Stimulated activated CD4-positive, alpha-beta T cell treated with anti-CD3 and anti-CD28 coated beads, Interleukin-2, amount 100 ng/mL, for 48 hours (primary cell): Measurements from ENCODE around the gene ZNF185.
A peak's percentile ranks its signal among the peaks of the same experiment; 100 is the strongest.
"Not testable (repeated sequence)": the region's sequence is repeated elsewhere in the genome, so short reads cannot be mapped to it uniquely, and the experiment has no call there.

Experiments used
- DNase-seq, 2 donors: peaks; one replicate each; pipeline ENCODE4 v3.0.0-alpha.2; 2020

ZNF185 gene

GRCh38 chrX:152895724-152896420 is 2.0 kb upstream of the ZNF185 start:
- DNase-seq, result no peak

GRCh38 chrX:152896450-152896849 is 1.4 kb upstream of the ZNF185 start:
- no peak for DNase-seq

GRCh38 chrX:152898442-152898841 is 575 bp downstream of the ZNF185 start:
- no peak for DNase-seq

GRCh38 chrX:152899111-152899873 is 1.4 kb downstream of the ZNF185 start:
- DNase-seq, result no peak

GRCh38 chrX:152899874-152900719 is 2.2 kb downstream of the ZNF185 start:
- no peak for DNase-seq

- no peak for DNase-seq
These were observed 3.1 kb downstream of the ZNF185 start for GRCh38 chrX:152900937-152901445.

GRCh38 chrX:152901816-152902501 is 4.1 kb downstream of the ZNF185 start:
- DNase-seq, result no peak

- DNase-seq, result no peak
These were observed 4.6 kb downstream of the ZNF185 start for GRCh38 chrX:152902502-152902820.

- DNase-seq, result no peak
These were observed 5.7 kb downstream of the ZNF185 start for GRCh38 chrX:152903589-152903988.

- DNase-seq, result peak; percentile 28 to 50
These were observed 6.5 kb downstream of the ZNF185 start for GRCh38 chrX:152904151-152905080.

- DNase-seq, result no peak
These were observed 7.2 kb downstream of the ZNF185 start for GRCh38 chrX:152905081-152905420.

GRCh38 chrX:152907084-152907651 is 9.3 kb downstream of the ZNF185 start:
- DNase-seq, result no peak

- no peak for DNase-seq
These were observed 10.6 kb downstream of the ZNF185 start for GRCh38 chrX:152908486-152908885.

- DNase-seq, result not testable (repeated sequence)
These were observed 12.2 kb downstream of the ZNF185 start for GRCh38 chrX:152910018-152910417.

- no peak for DNase-seq
These were observed 14.2 kb downstream of the ZNF185 start for GRCh38 chrX:152912106-152912505.

GRCh38 chrX:152912641-152913040 is 14.8 kb downstream of the ZNF185 start:
- DNase-seq, result no peak

GRCh38 chrX:152913346-152913745 is 15.5 kb downstream of the ZNF185 start:
- DNase-seq, result no peak

- no peak for DNase-seq
These were observed 16.0 kb downstream of the ZNF185 start for GRCh38 chrX:152913910-152914309.

GRCh38 chrX:152915541-152916241 is 17.8 kb downstream of the ZNF185 start:
- DNase-seq, result no peak

GRCh38 chrX:152917656-152918579 is 20.1 kb downstream of the ZNF185 start:
- DNase-seq, result no peak
